ENCODE data around the gene RPSA.

The RPSA gene

GRCh38 chr3:39379778-39380155 lies 26.8 kb upstream of the RPSA start:
- peaks cover 28% of the 10 kb centered on the region for H3K4me1 ChIP-seq (ENCODE audit: insufficient read depth, low read length, poor library complexity, severe bottlenecking)
- H3K9me2 ChIP-seq (replicated peaks; ENCODE audit: low read depth, low read length), result no peaks in the 10 kb centered on the region
- H2AFZ ChIP-seq (ENCODE audit: low read length), result no peak overlapping the region
- no peaks in the 10 kb centered on the region for H3F3A ChIP-seq (ENCODE audit: low read depth)
- peaks cover 10% of the 10 kb centered on the region for H4K20me1 ChIP-seq (ENCODE audit: insufficient read depth, low read length, poor library complexity, severe bottlenecking)
- TF ChIP-seq CTCF (conservative IDR thresholded peaks at IDR 0.05; ENCODE audit: low read length) (no peak), EZH2phosphoT487 (IDR thresholded peaks at IDR 0.05; ENCODE audit: borderline replicate concordance) (no peak)
- H3K9me3 ChIP-seq (ENCODE audit: insufficient read depth, low read depth, low read length), result no peaks in the 10 kb centered on the region
- H3K4me2 ChIP-seq (ENCODE audit: low read depth, low read length, poor library complexity, severe bottlenecking), result no peak overlapping the region
- H3K36me3 ChIP-seq (ENCODE audit: insufficient read depth, low read length), result no peaks in the 10 kb centered on the region
- H3K9ac ChIP-seq (ENCODE audit: low read depth, low read length, poor library complexity, severe bottlenecking), result no peak overlapping the region
- no peaks in the 10 kb centered on the region for H3K27me3 ChIP-seq (ENCODE audit: insufficient read depth, low read length, poor library complexity, severe bottlenecking)
- peaks cover 18% of the 10 kb centered on the region for H3K79me2 ChIP-seq (ENCODE audit: insufficient read depth, low read length)
- no peak overlapping the region for H3K4me3 ChIP-seq (ENCODE audit: low read length, poor library complexity, severe bottlenecking)

- peaks cover 35% of the 10 kb centered on the region for H3K79me2 ChIP-seq (ENCODE audit: insufficient read depth, low read length)
- H3K9me2 ChIP-seq (replicated peaks; ENCODE audit: low read depth, low read length), result no peaks in the 10 kb centered on the region
- no peaks in the 10 kb centered on the region for H3F3A ChIP-seq (ENCODE audit: low read depth)
- peaks cover 43% of the 10 kb centered on the region for H3K4me1 ChIP-seq (ENCODE audit: insufficient read depth, low read length, poor library complexity, severe bottlenecking)
- H3K9ac ChIP-seq (ENCODE audit: low read depth, low read length, poor library complexity, severe bottlenecking), result no peak overlapping the region
- no peak overlapping the region for H2AFZ ChIP-seq (ENCODE audit: low read length)
- H3K4me2 ChIP-seq (ENCODE audit: low read depth, low read length, poor library complexity, severe bottlenecking), result no peak overlapping the region
- H3K36me3 ChIP-seq (ENCODE audit: insufficient read depth, low read length), result no peaks in the 10 kb centered on the region
- H3K4me3 ChIP-seq (ENCODE audit: low read length, poor library complexity, severe bottlenecking), result no peak overlapping the region
- peaks cover 27% of the 10 kb centered on the region for H4K20me1 ChIP-seq (ENCODE audit: insufficient read depth, low read length, poor library complexity, severe bottlenecking)
- H3K9me3 ChIP-seq (ENCODE audit: insufficient read depth, low read depth, low read length), result no peaks in the 10 kb centered on the region
- TF ChIP-seq EZH2phosphoT487 (IDR thresholded peaks at IDR 0.05; ENCODE audit: borderline replicate concordance) (no peak), CTCF (conservative IDR thresholded peaks at IDR 0.05; ENCODE audit: low read length) (no peak)
- H3K27me3 ChIP-seq (ENCODE audit: insufficient read depth, low read length, poor library complexity, severe bottlenecking), result no peaks in the 10 kb centered on the region
These were observed 25.1 kb upstream of the RPSA start for GRCh38 chr3:39381432-39381831.

GRCh38 chr3:39383045-39383880 lies 23.3 kb upstream of the RPSA start, which contains the start of gene SLC25A38:
Gene SLC25A38, plus strand, starts transcription at chr3:39383370. Its CDS starts 355 bp downstream, at chr3:39383725.
- Histone ChIP-seq H3K4me1 (ENCODE audit: insufficient read depth, low read length, poor library complexity, severe bottlenecking) (peaks cover 46% of the 10 kb centered on the region), H3K36me3 (ENCODE audit: insufficient read depth, low read length) (no peaks in the 10 kb centered on the region), H2AFZ (ENCODE audit: low read length) (peak within 1 kb of the TSS; percentile 86), H3K4me3 (ENCODE audit: low read length, poor library complexity, severe bottlenecking) (peak within 1 kb of the TSS; percentile 94), H3K79me2 (ENCODE audit: insufficient read depth, low read length) (peaks cover 53% of the 10 kb centered on the region), H3K9me2 (replicated peaks; ENCODE audit: low read depth, low read length) (no peaks in the 10 kb centered on the region), H3K4me2 (ENCODE audit: low read depth, low read length, poor library complexity, severe bottlenecking) (peak within 1 kb of the TSS; percentile 85), H3F3A (ENCODE audit: low read depth) (no peaks in the 10 kb centered on the region), H3K9me3 (ENCODE audit: insufficient read depth, low read depth, low read length) (no peaks in the 10 kb centered on the region), H4K20me1 (ENCODE audit: insufficient read depth, low read length, poor library complexity, severe bottlenecking) (peaks cover 45% of the 10 kb centered on the region), H3K9ac (ENCODE audit: low read depth, low read length, poor library complexity, severe bottlenecking) (peak within 1 kb of the TSS; percentile 94), H3K27me3 (ENCODE audit: insufficient read depth, low read length, poor library complexity, severe bottlenecking) (no peaks in the 10 kb centered on the region)
- peak; percentile 50 for TF ChIP-seq CTCF (conservative IDR thresholded peaks at IDR 0.05; ENCODE audit: low read length)
- no peak for TF ChIP-seq EZH2phosphoT487 (IDR thresholded peaks at IDR 0.05; ENCODE audit: borderline replicate concordance)
